Panc1 (cell line): ENCODE measurements around the gene LRRN3.

ENCODE experiments used
- TCF7L2 ChIP-seq: IDR thresholded peaks from 2 replicates; pipeline ENCODE4 v1.6.1; 2011; ENCODE audit warnings: mild to moderate bottlenecking, low read depth, low read length, inconsistent platforms
- TF ChIP-seq, protein P1 (sequence below): fragments of 450-650 bp; IDR thresholded peaks from 2 replicates; pipeline ENCODE4 v1.5.1; 2017; ENCODE audit warnings: mild to moderate bottlenecking

DNA sequence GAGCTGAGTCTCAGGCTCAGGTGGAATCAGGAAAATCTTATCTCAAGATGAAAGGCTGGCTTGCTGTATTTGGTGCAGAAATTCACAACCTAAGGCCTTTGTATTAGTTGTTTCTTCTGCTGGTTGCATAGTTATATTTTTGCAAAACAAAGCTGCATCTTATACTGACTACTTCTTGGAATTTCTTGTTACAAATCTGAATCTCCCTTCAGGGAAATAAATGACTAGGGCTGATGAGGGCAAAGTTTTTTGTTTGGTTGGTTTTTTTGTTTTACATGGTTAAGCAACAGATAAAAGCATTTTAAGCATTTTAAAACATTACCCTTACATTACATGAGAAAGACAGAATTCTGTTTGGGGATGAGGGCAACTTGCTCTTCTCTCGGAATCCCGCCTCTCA is 13.9 kb upstream of the LRRN3 start:
- TF ChIP-seq, protein P1, sequence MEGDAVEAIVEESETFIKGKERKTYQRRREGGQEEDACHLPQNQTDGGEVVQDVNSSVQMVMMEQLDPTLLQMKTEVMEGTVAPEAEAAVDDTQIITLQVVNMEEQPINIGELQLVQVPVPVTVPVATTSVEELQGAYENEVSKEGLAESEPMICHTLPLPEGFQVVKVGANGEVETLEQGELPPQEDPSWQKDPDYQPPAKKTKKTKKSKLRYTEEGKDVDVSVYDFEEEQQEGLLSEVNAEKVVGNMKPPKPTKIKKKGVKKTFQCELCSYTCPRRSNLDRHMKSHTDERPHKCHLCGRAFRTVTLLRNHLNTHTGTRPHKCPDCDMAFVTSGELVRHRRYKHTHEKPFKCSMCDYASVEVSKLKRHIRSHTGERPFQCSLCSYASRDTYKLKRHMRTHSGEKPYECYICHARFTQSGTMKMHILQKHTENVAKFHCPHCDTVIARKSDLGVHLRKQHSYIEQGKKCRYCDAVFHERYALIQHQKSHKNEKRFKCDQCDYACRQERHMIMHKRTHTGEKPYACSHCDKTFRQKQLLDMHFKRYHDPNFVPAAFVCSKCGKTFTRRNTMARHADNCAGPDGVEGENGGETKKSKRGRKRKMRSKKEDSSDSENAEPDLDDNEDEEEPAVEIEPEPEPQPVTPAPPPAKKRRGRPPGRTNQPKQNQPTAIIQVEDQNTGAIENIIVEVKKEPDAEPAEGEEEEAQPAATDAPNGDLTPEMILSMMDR: no peak
- no peak for TF ChIP-seq TCF7L2
